GM12892 (cell line): ENCODE measurements around the gene LENEP.

ENCODE experiments used
- POLR2A ChIP-seq: IDR thresholded peaks from 2 replicates; pipeline ENCODE4 v1.6.1; 2011; ENCODE audit warnings: low read depth, low read length, control low read depth
- POLR2AphosphoS5 ChIP-seq: IDR thresholded peaks from 2 replicates; pipeline ENCODE4 v1.6.1; 2011; ENCODE audit warnings: low read depth, low read length, control low read depth

DNA sequence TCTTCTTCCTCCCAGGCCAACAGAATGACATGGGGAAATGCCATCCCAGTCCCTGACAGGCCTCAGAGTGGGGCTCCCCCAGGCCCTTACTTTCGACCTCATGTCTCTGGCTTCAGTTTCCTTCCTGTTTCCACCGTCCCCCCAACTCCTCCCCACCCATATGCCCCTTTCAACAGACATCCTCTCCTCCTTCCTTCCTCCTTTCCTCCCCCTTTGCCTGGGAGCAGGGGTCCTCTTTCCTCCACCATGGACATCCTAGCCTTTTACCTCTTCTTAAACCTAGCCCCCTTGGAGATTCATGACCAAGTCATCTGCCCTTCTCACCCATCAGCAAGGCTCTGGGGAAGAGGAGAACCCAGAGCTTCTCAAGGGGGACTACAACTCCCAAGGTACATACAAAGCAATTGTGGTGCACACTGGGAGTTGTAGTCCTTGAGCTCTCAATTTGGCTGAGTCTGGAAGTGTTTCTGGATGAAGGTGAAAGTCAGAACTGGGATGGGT, 13.3 kb downstream of the LENEP start:
- TF ChIP-seq POLR2AphosphoS5 (no peak), POLR2A (no peak)
